Sciatic nerve (tissue), 2 donors: ENCODE measurements around the gene ZNF215. TPM values are rescaled to one million over a fixed set of nuclear protein-coding genes. Genes with fewer than 3 reads are reported as not detected.
"Not testable (repeated sequence)": the region's sequence is repeated elsewhere in the genome, so short reads cannot be mapped to it uniquely, and the experiment has no call there.

Experiments
- ATAC-seq: fragments of 200-7000 bp; cut with Tn5 transposase; one replicate; pipeline ENCODE4 v1.9.1; 2020; ENCODE audit warnings: mild to moderate bottlenecking, moderate library complexity
- DNase-seq: peaks from one replicate; pipeline ENCODE4 v3.0.0-alpha.2; 2020; ENCODE audit warnings: low spot score
- intact Hi-C: fragments of 100-400 bp; cut with DNase I; formaldehyde crosslinking; loops from one replicate; pipeline ENCODE4 v1.14.2; 2022
- total RNA-seq: library from RNA; stranded (reverse); fragmentation: NEBNext Ultra II Directional; extraction: Animal tissue kit (Norgen Biotek cat#: 25700); gene quantifications from one replicate; pipeline ENCODE4 v1.2.1, GENCODE V29; 2021
- donor health status: DM: no; HTN: no; CAD: no.
- donor health status: DM: no; HTN: no; CAD: no.

ZNF215 gene
- total RNA-seq, result 0.80 TPM

- peak; percentile 82 for ATAC-seq
- peak; percentile 69 for DNase-seq
- intact Hi-C loops, result no loop called here
Observed at GRCh38 chr11:6926208-6927029, at the start of gene ZNF215. Gene ZNF215 (plus strand): TSS chr11:6926426. CDS start chr11:6932273, 5,847 bp downstream.

- ATAC-seq (no peak), DNase-seq (no peak)
- intact Hi-C loops, result no loop called here
Observed at GRCh38 chr11:6876914-6877313, 49.3 kb upstream of the ZNF215 start.

GRCh38 chr11:6882751-6883150, 43.5 kb upstream of the ZNF215 start:
- ATAC-seq, result no peak
- intact Hi-C loops, result no loop called here
- DNase-seq, result no peak

- intact Hi-C loops, ATAC-seq, DNase-seq: not testable (repeated sequence)
Observed at GRCh38 chr11:6887711-6888110, 38.5 kb upstream of the ZNF215 start.

GRCh38 chr11:6888830-6889229, 37.4 kb upstream of the ZNF215 start:
- intact Hi-C loops, result no loop called here
- DNase-seq (no peak), ATAC-seq (no peak)

- ATAC-seq, result no peak
- intact Hi-C loops, result no loop called here
Observed at GRCh38 chr11:6889835-6890234, 36.4 kb upstream of the ZNF215 start.

GRCh38 chr11:6892400-6892799, 33.8 kb upstream of the ZNF215 start, which contains the start of gene OR2D2:
Gene OR2D2 (minus strand): TSS chr11:6892500. CDS start chr11:6892500, 0 bp downstream.
- DNase-seq (no peak), ATAC-seq (no peak)
- intact Hi-C loops, result no loop called here

More at GRCh38 chr11:6889835-6890234, 36.4 kb upstream of the ZNF215 start:
- no peak for DNase-seq

- DNase-seq (no peak), ATAC-seq (no peak)
- intact Hi-C loops, result no loop called here
Observed at GRCh38 chr11:6894097-6894496, 32.1 kb upstream of the ZNF215 start.

GRCh38 chr11:6895010-6895409, 31.2 kb upstream of the ZNF215 start:
- ATAC-seq (no peak), DNase-seq (no peak)
- intact Hi-C loops, result no loop called here

- no peak for ATAC-seq
- intact Hi-C loops, result no loop called here
Observed at GRCh38 chr11:6898911-6899310, 27.3 kb upstream of the ZNF215 start.

GRCh38 chr11:6900327-6900999, 25.8 kb upstream of the ZNF215 start:
- DNase-seq, result no peak
- intact Hi-C loops, result no loop called here
- no peak for ATAC-seq

More at GRCh38 chr11:6898911-6899310, 27.3 kb upstream of the ZNF215 start:
- DNase-seq, result no peak

GRCh38 chr11:6904804-6905203, 21.4 kb upstream of the ZNF215 start:
- ATAC-seq, DNase-seq, intact Hi-C loops: not testable (repeated sequence)

GRCh38 chr11:6911378-6911777, 14.8 kb upstream of the ZNF215 start:
- intact Hi-C loops, result no loop called here
- no peak for ATAC-seq
- DNase-seq, result no peak

- ATAC-seq (no peak), DNase-seq (no peak)
- intact Hi-C loops, result no loop called here
Observed at GRCh38 chr11:6911948-6912347, 14.3 kb upstream of the ZNF215 start.

- no peak for DNase-seq
- no peak for ATAC-seq
- intact Hi-C loops, result no loop called here
Observed at GRCh38 chr11:6919698-6920097, 6.5 kb upstream of the ZNF215 start.

GRCh38 chr11:6920702-6921101, 5.5 kb upstream of the ZNF215 start, which contains the start of gene OR2D3:
Gene OR2D3 (plus strand): TSS chr11:6921002. CDS start chr11:6921002, 0 bp downstream.
- intact Hi-C loops, result no loop called here
- DNase-seq (no peak), ATAC-seq (no peak)

- DNase-seq (no peak), ATAC-seq (no peak)
- intact Hi-C loops, result no loop called here
Observed at GRCh38 chr11:6925007-6925577, 1.1 kb upstream of the ZNF215 start.

GRCh38 chr11:6925636-6926207, 504 bp upstream of the ZNF215 start:
- ATAC-seq, result peak; percentile 35
- DNase-seq, result no peak
- intact Hi-C loops, result no loop called here

- ATAC-seq, result no peak
- no peak for DNase-seq
- intact Hi-C loops, result no loop called here
Observed at GRCh38 chr11:6927030-6927617, 898 bp downstream of the ZNF215 start.
